Measurements from ENCODE around the gene STK11IP.
"Not testable (repeated sequence)": the region's sequence is repeated elsewhere in the genome, so short reads cannot be mapped to it uniquely, and the experiment has no call there.

Gene STK11IP

GRCh38 chr2:219634951-219635751, 37.5 kb downstream of the STK11IP start:
- DNase-seq: no peak

DNA sequence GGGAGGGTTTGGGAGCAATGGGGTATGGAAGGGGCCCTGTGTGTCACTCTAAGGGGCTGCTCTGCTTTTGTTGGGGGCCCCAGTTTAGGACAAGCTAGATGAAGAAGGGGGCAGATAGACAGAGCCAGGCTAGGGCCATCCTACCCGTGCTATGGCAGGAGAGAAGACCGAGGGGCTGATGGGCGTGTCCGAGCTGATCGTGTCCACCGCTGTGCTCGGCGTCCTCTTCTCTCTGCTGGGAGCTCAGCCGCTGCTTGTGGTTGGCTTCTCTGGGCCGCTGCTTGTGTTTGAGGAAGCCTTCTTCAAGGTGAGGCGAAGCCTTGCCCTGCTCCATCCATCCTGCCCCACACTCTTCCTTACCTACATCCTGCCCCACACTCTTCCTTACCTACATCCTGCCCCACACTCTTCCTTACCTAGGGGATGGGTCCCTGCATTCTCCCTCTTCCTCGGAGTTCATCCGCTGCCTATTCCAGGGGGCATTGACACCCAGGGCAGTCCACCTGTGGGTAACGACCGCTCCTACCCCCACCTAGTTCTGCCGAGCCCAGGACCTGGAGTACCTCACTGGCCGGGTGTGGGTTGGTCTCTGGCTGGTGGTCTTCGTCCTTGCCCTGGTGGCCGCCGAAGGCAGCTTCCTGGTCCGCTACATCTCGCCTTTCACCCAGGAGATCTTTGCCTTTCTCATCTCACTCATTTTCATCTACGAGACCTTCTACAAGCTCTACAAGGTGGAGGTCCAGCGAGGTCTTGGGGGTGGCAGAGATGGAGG, 38.7 kb downstream of the STK11IP start:
- no peak for DNase-seq

- DNase-seq: no peak
Measured at GRCh38 chr2:219636941-219637841, 39.5 kb downstream of the STK11IP start.

DNA sequence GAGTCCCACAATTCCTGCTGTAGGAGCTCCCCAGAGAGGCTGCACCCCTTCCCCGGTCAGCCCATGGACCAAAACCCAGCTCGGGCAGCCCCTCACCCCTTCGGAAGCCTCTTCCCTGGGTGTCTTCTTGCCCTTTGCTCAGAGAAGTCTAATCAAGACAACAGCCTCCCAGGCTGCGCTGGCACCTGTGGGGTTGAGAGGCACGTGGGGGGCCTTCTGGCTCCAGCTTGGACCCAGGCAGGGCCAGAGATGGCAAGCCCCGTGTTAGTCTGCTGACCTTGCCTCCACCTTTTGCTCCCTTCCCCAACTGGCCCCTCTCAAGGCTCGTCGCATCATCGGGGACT, 40.2 kb downstream of the STK11IP start:
- DNase-seq: no peak

- no peak for DNase-seq
Measured at GRCh38 chr2:219638217-219638947, 40.7 kb downstream of the STK11IP start.

- DNase-seq: no peak
Measured at GRCh38 chr2:219638948-219639755, 41.5 kb downstream of the STK11IP start.

GRCh38 chr2:219641390-219642068, 43.9 kb downstream of the STK11IP start:
- no peak for DNase-seq

DNA sequence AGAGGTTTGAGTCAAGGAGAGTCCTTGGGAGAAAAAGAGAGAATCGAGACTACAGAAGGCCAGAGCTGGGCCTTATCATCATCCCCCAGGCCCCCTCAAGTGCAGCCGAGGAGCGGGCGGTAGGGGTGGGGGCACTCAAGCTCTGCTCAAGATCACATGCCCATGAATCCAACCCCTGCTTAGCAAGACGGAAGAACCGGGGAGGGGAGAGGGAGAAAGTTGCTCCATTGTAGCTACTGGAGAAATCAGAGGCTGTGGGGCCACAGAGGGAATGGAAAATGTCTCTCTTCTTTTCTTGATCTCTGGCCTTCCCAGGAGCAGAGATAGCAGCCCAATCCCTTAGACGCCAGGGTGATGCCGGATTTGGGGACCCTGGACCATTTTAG, 44.4 kb downstream of the STK11IP start:
- no peak for DNase-seq

- DNase-seq: peak; percentile 88
Measured at GRCh38 chr2:219642465-219643083, 44.9 kb downstream of the STK11IP start.

DNA sequence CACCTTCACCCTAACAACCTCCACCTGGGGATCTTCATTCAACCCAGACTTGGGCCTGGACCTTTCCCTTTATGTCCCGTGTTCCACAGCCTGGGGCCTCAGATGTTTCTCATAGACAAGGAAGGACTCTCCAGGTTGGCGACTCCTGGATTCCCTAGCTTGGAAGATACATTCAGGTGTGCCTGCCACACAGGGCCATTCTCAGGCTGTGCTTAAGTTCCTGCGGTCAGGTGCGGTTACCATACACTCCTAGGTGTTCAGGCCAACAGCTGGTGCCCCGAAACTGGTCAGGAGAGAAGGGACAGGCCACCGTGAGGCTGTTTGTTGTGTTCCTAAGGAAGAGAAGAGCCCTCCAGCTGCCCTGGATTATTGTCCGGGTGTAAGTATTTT, 45.4 kb downstream of the STK11IP start:
- DNase-seq: no peak

GRCh38 chr2:219643788-219644398, 46.2 kb downstream of the STK11IP start:
- no peak for DNase-seq

GRCh38 chr2:219644801-219645480, 47.3 kb downstream of the STK11IP start:
- no peak for DNase-seq

GRCh38 chr2:219645631-219646527, 48.2 kb downstream of the STK11IP start:
- no peak for DNase-seq

- DNase-seq: no peak
Measured at GRCh38 chr2:219648176-219648575, 50.5 kb downstream of the STK11IP start.

GRCh38 chr2:219648963-219649362, 51.3 kb downstream of the STK11IP start:
- no peak for DNase-seq

GRCh38 chr2:219650426-219651248, 53.0 kb downstream of the STK11IP start:
- DNase-seq: no peak

GRCh38 chr2:219651656-219652055, 54.0 kb downstream of the STK11IP start:
- not testable (repeated sequence) for DNase-seq

GRCh38 chr2:219656526-219656925, 58.9 kb downstream of the STK11IP start:
- no peak for DNase-seq
